ENCODE results near the gene LIF. TPM values are rescaled to one million over a fixed set of nuclear protein-coding genes. Genes with fewer than 3 reads are reported as not detected.
A peak's percentile ranks its signal among the peaks of the same experiment; 100 is the strongest.
"Not testable (repeated sequence)": the region's sequence is repeated elsewhere in the genome, so short reads cannot be mapped to it uniquely, and the experiment has no call there.

LIF gene
- polyA plus RNA-seq, 6 donors from 2014 or later: not detected

- DNase-seq (no peak), ATAC-seq (ENCODE audit: low read depth in 2 of 2) (no peak)
- Mint-ChIP-seq H3K27ac (peak overlapping the region in 5 of 6 donors; percentile 31 to 91 (median 86)), H3K4me3 (peak overlapping the region in 6 of 8 donors; percentile 25 to 80 (median 47)), H3K4me1 (peaks cover 20 to 54% (median 22%) of the 10 kb centered on the region in 3 donors), H3K36me3 (no peaks in the 10 kb centered on the region), H3K9me3 (no peaks in the 10 kb centered on the region), H3K27me3 (peaks cover 0 to 6% (median 0%) of the 10 kb centered on the region in 3 donors)
Measured at GRCh38 chr22:30220338-30221012, 26.1 kb downstream of the LIF start.

- ATAC-seq (ENCODE audit: low read depth in 2 of 2): no peak
- DNase-seq: no peak
- Mint-ChIP-seq H3K4me1 (peaks cover 20 to 51% (median 22%) of the 10 kb centered on the region in 3 donors), H3K27ac (peak overlapping the region in 4 of 6 donors; percentile 31 to 60 (median 48)), H3K27me3 (no peaks in the 10 kb centered on the region), H3K4me3 (peak overlapping the region in 1 of 8 donors; percentile 23), H3K36me3 (no peaks in the 10 kb centered on the region), H3K9me3 (no peaks in the 10 kb centered on the region)
Measured at GRCh38 chr22:30219668-30220278, 26.8 kb downstream of the LIF start.

- H3K4me1 Mint-ChIP-seq: peaks cover 20 to 45% (median 22%) of the 10 kb centered on the region in 3 donors
- no peak overlapping the region for H3K4me3 Mint-ChIP-seq
- no peaks in the 10 kb centered on the region for H3K36me3 Mint-ChIP-seq
- ATAC-seq (ENCODE audit: low read depth in 2 of 2): no peak
- no peaks in the 10 kb centered on the region for H3K27me3 Mint-ChIP-seq
- peak overlapping the region in 1 of 6 donors; percentile 44 for H3K27ac Mint-ChIP-seq
- H3K9me3 Mint-ChIP-seq: no peaks in the 10 kb centered on the region
- no peak for DNase-seq
Measured at GRCh38 chr22:30219049-30219654, 27.4 kb downstream of the LIF start.

DNA sequence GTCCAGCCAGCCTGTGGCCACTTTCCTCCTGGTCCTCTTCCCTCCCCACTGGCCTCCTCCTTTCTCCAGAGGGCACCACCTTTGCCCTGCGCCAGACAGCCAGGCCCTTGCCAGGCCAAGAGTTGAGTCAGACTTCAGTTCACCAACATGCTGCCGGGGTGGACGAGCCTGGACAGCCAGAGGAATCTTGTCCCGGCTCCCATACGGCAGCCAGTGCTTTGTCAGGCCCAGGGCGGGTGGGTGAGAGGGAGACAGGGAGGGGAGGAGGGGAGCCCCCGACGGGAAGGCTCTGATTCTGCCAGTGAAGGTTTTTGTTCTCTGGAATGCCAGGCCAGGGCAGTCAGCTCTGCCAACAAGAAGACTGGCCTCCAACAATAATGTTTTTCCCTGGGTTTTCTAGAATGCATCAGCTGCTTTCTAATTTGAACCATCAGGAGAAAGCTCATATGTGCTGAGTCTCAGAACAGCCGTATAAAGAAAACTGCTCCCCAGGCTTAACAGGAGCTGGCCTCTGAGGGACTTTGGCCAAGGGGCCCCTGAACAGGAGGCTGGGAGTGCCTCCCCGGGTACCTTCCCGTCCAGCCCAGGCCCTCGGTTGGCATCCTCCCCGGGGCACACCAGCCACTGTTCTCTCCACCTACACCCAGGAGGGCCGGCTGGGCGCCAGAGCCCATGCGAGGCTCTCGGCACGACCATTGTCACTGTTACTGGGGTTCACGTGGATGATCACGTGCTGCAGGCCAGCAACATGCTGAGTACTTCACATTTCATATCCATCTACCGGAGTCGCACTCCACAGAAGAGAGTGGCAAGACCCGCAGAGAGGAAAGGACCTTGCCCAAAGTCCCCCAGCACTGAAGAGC is 28.6 kb downstream of the LIF start:
- H3K4me3 Mint-ChIP-seq: no peak overlapping the region
- no peaks in the 10 kb centered on the region for H3K36me3 Mint-ChIP-seq
- H3K27ac Mint-ChIP-seq: peak overlapping the region in 1 of 6 donors; percentile 58
- DNase-seq: no peak
- H3K4me1 Mint-ChIP-seq: peaks cover 20 to 39% (median 22%) of the 10 kb centered on the region in 3 donors
- H3K27me3 Mint-ChIP-seq: peaks cover 1 to 5% (median 5%) of the 10 kb centered on the region in 3 donors
- no peaks in the 10 kb centered on the region for H3K9me3 Mint-ChIP-seq
- ATAC-seq (ENCODE audit: low read depth in 2 of 2): no peak

- Mint-ChIP-seq H3K4me3 (no peak overlapping the region), H3K27ac (peak overlapping the region in 1 of 6 donors; percentile 15), H3K36me3 (no peaks in the 10 kb centered on the region), H3K27me3 (peaks cover 7 to 8% (median 7%) of the 10 kb centered on the region in 3 donors), H3K9me3 (no peaks in the 10 kb centered on the region), H3K4me1 (peaks cover 15 to 28% (median 15%) of the 10 kb centered on the region in 3 donors)
- ATAC-seq (ENCODE audit: low read depth in 2 of 2): no peak
- DNase-seq: no peak
Measured at GRCh38 chr22:30216710-30217109, 29.8 kb downstream of the LIF start.

- H3K4me3 Mint-ChIP-seq; H3K36me3 Mint-ChIP-seq; DNase-seq; H3K9me3 Mint-ChIP-seq; H3K27me3 Mint-ChIP-seq; H3K27ac Mint-ChIP-seq; ATAC-seq (ENCODE audit: low read depth in 2 of 2): not testable (repeated sequence)
- peaks cover 11 to 24% (median 11%) of the 10 kb centered on the region in 3 donors for H3K4me1 Mint-ChIP-seq
Measured at GRCh38 chr22:30216272-30216671, 30.3 kb downstream of the LIF start.

DNA sequence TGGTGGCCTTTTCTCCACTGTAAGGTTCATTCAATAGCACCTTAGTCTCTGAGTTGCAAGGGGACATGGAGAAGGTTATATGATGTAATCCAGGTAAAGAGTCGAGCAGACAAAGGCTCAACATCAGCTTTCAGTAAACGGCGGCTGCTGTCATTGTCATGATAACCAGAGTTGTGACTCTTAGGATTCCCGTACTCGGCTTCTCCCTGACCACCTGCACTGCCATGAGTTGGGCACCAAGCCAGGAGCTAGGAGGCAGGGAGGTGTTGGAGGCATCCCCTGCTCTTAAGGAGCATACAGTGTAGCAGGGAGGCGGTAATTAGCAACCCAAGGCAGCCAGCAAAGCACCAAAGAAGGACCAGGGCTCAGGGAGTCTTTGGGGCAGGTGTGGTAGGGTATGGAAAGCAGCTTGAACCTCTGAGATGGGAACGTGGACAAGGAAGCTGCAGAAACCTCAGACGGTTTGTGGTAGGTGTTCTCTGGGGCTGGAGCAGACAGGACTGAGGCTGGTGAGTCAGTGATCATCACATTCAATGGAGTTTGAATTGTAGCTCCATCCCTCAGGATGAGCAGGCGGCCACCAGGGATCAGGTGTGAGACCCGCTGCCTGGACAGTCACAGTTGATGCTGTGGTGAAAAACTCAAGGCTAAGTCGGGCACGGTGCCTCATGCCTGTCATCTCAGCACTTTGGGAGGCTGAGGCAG is 31.7 kb downstream of the LIF start:
- Mint-ChIP-seq H3K36me3 (no peaks in the 10 kb centered on the region), H3K27me3 (peaks cover 11 to 14% (median 13%) of the 10 kb centered on the region in 3 donors), H3K9me3 (peaks cover 0 to 2% (median 0%) of the 10 kb centered on the region in 7 donors), H3K27ac (peak overlapping the region in 1 of 6 donors; percentile 81), H3K4me1 (peaks cover 0 to 9% (median 0%) of the 10 kb centered on the region in 3 donors), H3K4me3 (no peak overlapping the region)
- DNase-seq (no peak), ATAC-seq (ENCODE audit: low read depth in 2 of 2) (no peak)

GRCh38 chr22:30212996-30213441 is 33.5 kb downstream of the LIF start:
- DNase-seq (no peak), ATAC-seq (ENCODE audit: low read depth in 2 of 2) (no peak)
- H3K9me3 Mint-ChIP-seq: peaks cover 0 to 2% (median 0%) of the 10 kb centered on the region in 7 donors
- H3K27me3 Mint-ChIP-seq: peaks cover 11 to 14% (median 13%) of the 10 kb centered on the region in 3 donors
- no peaks in the 10 kb centered on the region for H3K36me3 Mint-ChIP-seq
- H3K4me3 Mint-ChIP-seq: no peak overlapping the region
- peaks cover 0 to 6% (median 3%) of the 10 kb centered on the region in 3 donors for H3K4me1 Mint-ChIP-seq
- H3K27ac Mint-ChIP-seq: peak overlapping the region in 1 of 6 donors; percentile 47

- peaks cover 0 to 2% (median 0%) of the 10 kb centered on the region in 7 donors for H3K9me3 Mint-ChIP-seq
- peaks cover 0 to 6% (median 3%) of the 10 kb centered on the region in 3 donors for H3K4me1 Mint-ChIP-seq
- no peaks in the 10 kb centered on the region for H3K36me3 Mint-ChIP-seq
- no peak for DNase-seq
- peaks cover 11 to 14% (median 13%) of the 10 kb centered on the region in 3 donors for H3K27me3 Mint-ChIP-seq
- peak overlapping the region in 1 of 6 donors; percentile 60 for H3K27ac Mint-ChIP-seq
- H3K4me3 Mint-ChIP-seq: no peak overlapping the region
- no peak for ATAC-seq (ENCODE audit: low read depth in 2 of 2)
Measured at GRCh38 chr22:30212363-30212995, 34.1 kb downstream of the LIF start.

DNA sequence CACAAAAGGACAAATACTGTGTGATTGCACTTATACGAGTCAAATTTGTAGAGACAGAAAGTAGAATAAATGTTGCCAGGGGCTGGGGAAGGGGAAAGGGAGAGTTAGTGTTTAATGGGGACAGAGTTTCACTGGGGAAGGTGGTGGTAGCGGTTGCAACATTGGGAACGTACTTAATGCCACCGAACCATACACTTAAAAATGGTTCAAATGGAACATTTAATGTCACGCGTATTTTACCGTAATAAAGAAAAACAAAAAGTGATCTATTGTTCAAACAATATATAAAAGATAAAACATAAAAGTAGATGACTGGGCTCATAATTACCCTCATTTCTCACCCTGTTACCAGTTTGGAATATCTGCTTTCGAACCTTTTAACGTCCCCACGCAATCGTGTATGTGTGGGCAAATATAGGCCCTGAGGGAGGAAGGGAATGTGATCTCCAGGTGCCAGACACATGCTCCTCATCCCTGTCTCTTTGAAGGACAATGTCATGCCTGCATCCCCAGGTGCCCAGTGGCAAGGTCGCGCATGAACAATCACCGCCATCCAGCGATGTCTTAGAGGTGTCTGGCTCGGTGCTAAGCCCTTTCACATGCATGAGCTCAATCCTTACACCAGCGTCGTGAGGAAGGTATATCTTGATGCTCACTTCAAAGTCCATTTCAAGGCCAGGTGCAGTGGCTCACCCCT is 35.3 kb downstream of the LIF start:
- DNase-seq: no peak
- no peaks in the 10 kb centered on the region for H3K36me3 Mint-ChIP-seq

GRCh38 chr22:30210235-30210909 is 36.2 kb downstream of the LIF start:
- H3K4me1 Mint-ChIP-seq: peaks cover 0 to 6% (median 3%) of the 10 kb centered on the region in 3 donors
- H3K4me3 Mint-ChIP-seq: no peak overlapping the region
- no peak for DNase-seq
- no peak overlapping the region for H3K27ac Mint-ChIP-seq
- H3K27me3 Mint-ChIP-seq: peaks cover 11 to 14% (median 13%) of the 10 kb centered on the region in 3 donors
- H3K36me3 Mint-ChIP-seq: no peaks in the 10 kb centered on the region
- ATAC-seq (ENCODE audit: low read depth in 2 of 2): no peak
- H3K9me3 Mint-ChIP-seq: peaks cover 0 to 2% (median 0%) of the 10 kb centered on the region in 7 donors

More for the DNA sequence above, 35.3 kb downstream of the LIF start:
- peaks cover 11 to 14% (median 13%) of the 10 kb centered on the region in 3 donors for H3K27me3 Mint-ChIP-seq
- H3K4me1 Mint-ChIP-seq: peaks cover 0 to 6% (median 3%) of the 10 kb centered on the region in 3 donors
- H3K4me3 Mint-ChIP-seq: no peak overlapping the region
- H3K27ac Mint-ChIP-seq: no peak overlapping the region
- H3K9me3 Mint-ChIP-seq: peaks cover 0 to 2% (median 0%) of the 10 kb centered on the region in 7 donors
- ATAC-seq (ENCODE audit: low read depth in 2 of 2): no peak

Data from naive B cell (primary cell).